Measurements from ENCODE around the gene PCYT2. TPM values are rescaled to one million over a fixed set of nuclear protein-coding genes. Genes with fewer than 3 reads are reported as not detected.

Gene PCYT2
- total RNA-seq, 4 donors from 2014 or later: 18.4 to 45.8 (median 34.4) TPM

- TF ChIP-seq CTCF (IDR thresholded peaks at IDR 0.05): no peak
- no peak for TF ChIP-seq POLR2A (IDR thresholded peaks at IDR 0.05)
- TF ChIP-seq EP300 (IDR thresholded peaks at IDR 0.05): no peak
- ATAC-seq: no peak
- no peaks in the 10 kb centered on the region for H3K9me3 ChIP-seq
- no CpG with 5 or more reads among the region's 10 CpGs for WGBS, 2 donors (ENCODE audit: low coverage in 1 of 2)
- H3K4me3 ChIP-seq: no peak overlapping the region
- peaks cover 0 to 20% (median 11%) of the 10 kb centered on the region in 3 donors for H3K4me1 ChIP-seq
- H3K36me3 ChIP-seq: peaks cover 0 to 77% of the 10 kb centered on the region in 2 donors
- H3K27me3 ChIP-seq: peaks cover 24% of the 10 kb centered on the region
- H3K27ac ChIP-seq: no peak overlapping the region
Measured at GRCh38 chr17:81903415-81903831, 7.8 kb downstream of the PCYT2 start.

DNA sequence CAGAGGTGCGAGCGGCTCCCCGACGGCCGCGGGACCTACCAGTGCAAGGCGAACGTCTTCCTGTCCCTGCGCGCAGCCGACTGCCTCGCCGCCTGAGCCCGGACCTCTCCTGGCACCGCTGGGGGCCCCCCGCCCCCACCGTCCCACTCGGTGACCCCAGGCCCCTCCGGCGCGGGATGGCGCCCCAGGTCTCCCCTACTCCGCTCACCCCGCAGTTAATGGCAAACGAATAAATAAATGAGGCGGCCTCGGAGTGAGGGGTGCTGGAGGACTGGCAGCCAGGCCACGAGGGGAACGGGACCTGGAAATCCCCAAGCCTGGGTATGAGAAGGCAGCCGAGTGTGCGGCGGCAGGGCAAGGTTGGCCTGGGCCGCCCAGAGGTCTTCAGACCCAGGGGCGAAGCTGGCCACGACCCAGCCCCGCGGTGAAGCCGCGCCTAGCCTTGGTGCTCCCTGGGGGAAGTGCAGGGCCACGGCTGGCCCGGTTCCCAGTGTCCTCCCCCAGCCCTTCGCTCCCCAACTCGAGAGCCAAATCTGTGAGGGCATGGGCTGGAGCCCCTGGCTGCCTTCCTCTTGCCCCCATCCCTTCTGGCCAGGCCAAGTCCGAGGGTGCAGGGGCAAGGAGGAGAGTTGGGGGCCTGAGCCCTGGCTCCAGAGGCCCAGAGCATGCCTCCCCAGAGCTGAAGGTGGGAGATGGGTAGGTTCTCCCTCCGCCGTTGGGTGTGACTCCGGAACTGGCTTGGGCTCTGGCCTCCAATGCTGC lies 8.4 kb downstream of the PCYT2 start:
- H3K27me3 ChIP-seq: peaks cover 24% of the 10 kb centered on the region
- H3K36me3 ChIP-seq: peaks cover 0 to 77% of the 10 kb centered on the region in 2 donors
- ATAC-seq: no peak
- H3K4me1 ChIP-seq: peaks cover 0 to 20% (median 11%) of the 10 kb centered on the region in 3 donors
- H3K9me3 ChIP-seq: no peaks in the 10 kb centered on the region
- H3K4me3 ChIP-seq: peak overlapping the region in 1 of 2 donors; percentile 50
- TF ChIP-seq EP300 (IDR thresholded peaks at IDR 0.05) (no peak), POLR2A (IDR thresholded peaks at IDR 0.05) (no peak), POLR2AphosphoS5 (IDR thresholded peaks at IDR 0.05) (no peak)
- WGBS, 2 donors (ENCODE audit: low coverage in 1 of 2): no CpG with 5 or more reads among the region's 47 CpGs
- H3K27ac ChIP-seq: peak overlapping the region in 1 of 4 donors; percentile 26

GRCh38 chr17:81902023-81902652 lies 9.1 kb downstream of the PCYT2 start, which contains the start of gene NPB:
Gene NPB (plus strand): TSS chr17:81902238. CDS start chr17:81902278, 40 bp downstream.
- ATAC-seq: peak; percentile 56

GRCh38 chr17:81901167-81902022 lies 9.8 kb downstream of the PCYT2 start:
- ATAC-seq: no peak
- peaks cover 24% of the 10 kb centered on the region for H3K27me3 ChIP-seq
- TF ChIP-seq EP300 (IDR thresholded peaks at IDR 0.05) (no peak), POLR2AphosphoS5 (IDR thresholded peaks at IDR 0.05) (no peak), CTCF (IDR thresholded peaks at IDR 0.05) (no peak), POLR2A (IDR thresholded peaks at IDR 0.05) (no peak)
- H3K4me1 ChIP-seq: peaks cover 0 to 20% (median 11%) of the 10 kb centered on the region in 3 donors
- 86 to 89% methylated on average over 6 of the region's 21 CpGs for WGBS, 2 donors (ENCODE audit: low coverage in 1 of 2)
- peak overlapping the region in 1 of 4 donors; percentile 26 for H3K27ac ChIP-seq
- H3K4me3 ChIP-seq: peak overlapping the region in 1 of 2 donors; percentile 50
- H3K9me3 ChIP-seq: no peaks in the 10 kb centered on the region
- H3K36me3 ChIP-seq: peaks cover 0 to 77% of the 10 kb centered on the region in 2 donors

More at GRCh38 chr17:81902023-81902652, 9.1 kb downstream of the PCYT2 start, which contains the start of gene NPB:
- no CpG with 5 or more reads among the region's 79 CpGs for WGBS, 2 donors (ENCODE audit: low coverage in 1 of 2)
- Histone ChIP-seq H3K27ac (peak within 1 kb of the TSS in 1 of 4 donors; percentile 26), H3K27me3 (peaks cover 24% of the 10 kb centered on the region), H3K36me3 (peaks cover 0 to 77% of the 10 kb centered on the region in 2 donors), H3K4me3 (peak within 1 kb of the TSS in 1 of 2 donors; percentile 50), H3K4me1 (peaks cover 0 to 20% (median 11%) of the 10 kb centered on the region in 3 donors), H3K9me3 (no peaks in the 10 kb centered on the region)
- TF ChIP-seq CTCF (IDR thresholded peaks at IDR 0.05) (no peak), EP300 (IDR thresholded peaks at IDR 0.05) (no peak), POLR2A (IDR thresholded peaks at IDR 0.05) (no peak), POLR2AphosphoS5 (IDR thresholded peaks at IDR 0.05) (no peak)
